A549 (cell line): ENCODE results near the gene KDM4B. TPM values are rescaled to one million over a fixed set of nuclear protein-coding genes. Genes with fewer than 3 reads are reported as not detected.

Experiments
- ATAC-seq, 2 experiments: fragments of 200-7000 bp in 1 of 2; fragments of >200 bp in 1 of 2; cut with Nextera tagmentation in 1 of 2; cut with Tn5 transposase in 1 of 2; 3 replicates each; pipeline versions ENCODE4 v1.8.0 to v1.9.1; 2018 to 2020; ENCODE audit warnings: mild to moderate bottlenecking in 1 of 2, moderate library complexity in 1 of 2
- CTCF ChIA-PET: fragments of 300-600 bp; sonication (Branson Sonifier 250); formaldehyde crosslinking; extraction: SDS; loops from one replicate; lab custom pipeline; 2021; ENCODE audit warnings: antibody characterized with exemption, inconsistent platforms; lab: Yijun Ruan, JAX
- POLR2A ChIA-PET: fragments of 350-600 bp; formaldehyde crosslinking; extraction: SDS; loops from one replicate; lab custom pipeline; 2021; ENCODE audit warnings: antibody characterized with exemption, inconsistent platforms; lab: Yijun Ruan, JAX
- DNase-seq, 2 experiments: peaks; one replicate each; pipeline versions ENCODE4 v3.0.0 to v3.0.0-alpha.2; 2011 to 2016; ENCODE audit warnings: low read depth in 1 of 2, low spot score in 1 of 2
- FAIRE-seq: peaks from 2 replicates; lab custom pipeline; 2011; peaks lifted over from hg19 to GRCh38; lab: Jason Lieb, UNC
- H3K27ac ChIP-seq, 2 experiments: fragments of >200 bp; sonication (Bioruptor Twin); formaldehyde crosslinking; 3 replicates each; pipeline ENCODE4 v1.5.1; 2016 to 2017
- H3K4me1 ChIP-seq: fragments of >200 bp; sonication (Bioruptor Twin); formaldehyde crosslinking; 3 replicates; pipeline ENCODE4 v1.6.1; 2016
- H3K4me2 ChIP-seq: fragments of >200 bp; sonication (Bioruptor Twin); formaldehyde crosslinking; 3 replicates; pipeline ENCODE4 v1.6.1; 2016
- H3K4me3 ChIP-seq: fragments of >200 bp; sonication (Bioruptor Twin); formaldehyde crosslinking; 3 replicates; pipeline ENCODE4 v1.5.1; 2016
- H3K9me3 ChIP-seq: fragments of >200 bp; sonication (Bioruptor Twin); formaldehyde crosslinking; 3 replicates; pipeline ENCODE4 v1.6.1; 2016
- CBX2 ChIP-seq: fragments of 200-600 bp; sonication (generic); IDR thresholded peaks from 2 replicates; pipeline ENCODE4 v1.6.1; 2016; ENCODE audit warnings: low read depth, mild to moderate bottlenecking, borderline replicate concordance
- CBX8 ChIP-seq: fragments of 200-600 bp; sonication (generic); IDR thresholded peaks from 2 replicates; pipeline ENCODE4 v1.6.1; 2016
- CEBPB ChIP-seq, 2 experiments: fragments of >200 bp in 1 of 2; sonication (Bioruptor Twin) in 1 of 2; formaldehyde crosslinking in 1 of 2; IDR thresholded peaks; 2 replicates each; pipeline ENCODE4 v1.6.1; 2012 to 2016
- CHD2 ChIP-seq: fragments of 150-350 bp; IDR thresholded peaks from 2 replicates; pipeline ENCODE4 v1.6.1; 2014; ENCODE audit warnings: low read length; ENCODE audit not compliant: partially characterized antibody
- CHD4 ChIP-seq: fragments of 200-600 bp; sonication (generic); IDR thresholded peaks from 2 replicates; pipeline ENCODE4 v1.6.1; 2016; ENCODE audit warnings: antibody characterized with exemption, mild to moderate bottlenecking, borderline replicate concordance
- EHMT2 ChIP-seq: fragments of 200-600 bp; sonication (generic); IDR thresholded peaks from 2 replicates; pipeline ENCODE4 v1.6.1; 2016; ENCODE audit warnings: antibody characterized with exemption, low read depth, mild to moderate bottlenecking, moderate library complexity
- FOXS1 ChIP-seq: fragments of 250-450 bp; sonication (Bioruptor Pico); IDR thresholded peaks from 2 replicates; pipeline ENCODE4 v1.5.0; 2020; ENCODE audit warnings: mild to moderate bottlenecking, moderate library complexity
- GATA3 ChIP-seq: IDR thresholded peaks from 2 replicates; pipeline ENCODE4 v1.6.1; 2012; ENCODE audit warnings: borderline replicate concordance
- HES2 ChIP-seq: fragments of >200 bp; sonication (Bioruptor Twin); formaldehyde crosslinking; IDR thresholded peaks from 2 replicates; pipeline ENCODE4 v1.6.1; 2016
- HMGXB4 ChIP-seq: fragments of 250-450 bp; sonication (Bioruptor Pico); IDR thresholded peaks from 2 replicates; pipeline ENCODE4 v1.5.0; 2021; ENCODE audit warnings: mild to moderate bottlenecking, moderate library complexity, borderline replicate concordance
- HOXB13 ChIP-seq: fragments of 250-450 bp; sonication (Bioruptor Pico); IDR thresholded peaks from 2 replicates; pipeline ENCODE4 v1.5.0; 2020; ENCODE audit warnings: low read depth, mild to moderate bottlenecking, moderate library complexity
- JUN ChIP-seq, 2 experiments: fragments of >200 bp; sonication (Bioruptor Twin); formaldehyde crosslinking; IDR thresholded peaks; 2 replicates in 1 of 2; 3 replicates in 1 of 2; pipeline ENCODE4 v1.6.1; 2016 to 2017
- JUNB ChIP-seq: fragments of >200 bp; sonication (Bioruptor Twin); formaldehyde crosslinking; IDR thresholded peaks from 2 replicates; pipeline ENCODE4 v1.6.1; 2016
- NR3C1 ChIP-seq: fragments of >200 bp; sonication (Bioruptor Twin); formaldehyde crosslinking; IDR thresholded peaks from 3 replicates; pipeline ENCODE4 v1.6.1; 2017
- POLR2A ChIP-seq: IDR thresholded peaks from 2 replicates; pipeline ENCODE4 v1.6.1; 2012; ENCODE audit warnings: mild to moderate bottlenecking, low read length
- POLR2AphosphoS2 ChIP-seq: conservative IDR thresholded peaks from 2 replicates; pipeline ENCODE4 v1.6.1; 2012; ENCODE audit warnings: low read length, improper control_type of control experiment, inconsistent platforms
- RARB ChIP-seq: fragments of 250-450 bp; sonication (Bioruptor Pico); IDR thresholded peaks from 2 replicates; pipeline ENCODE4 v1.8.0; 2021; ENCODE audit warnings: mild to moderate bottlenecking, moderate library complexity
- RCOR1 ChIP-seq: fragments of 150-350 bp; IDR thresholded peaks from 2 replicates; pipeline ENCODE4 v1.6.1; 2014; ENCODE audit warnings: antibody characterized with exemption, low read length, low read depth
- RFX5 ChIP-seq: fragments of 450-650 bp; IDR thresholded peaks from 2 replicates; pipeline ENCODE4 v1.7.1; 2014; ENCODE audit warnings: antibody characterized with exemption, mild to moderate bottlenecking, moderate library complexity
- RNF2 ChIP-seq: fragments of 200-600 bp; sonication (generic); IDR thresholded peaks from 2 replicates; pipeline ENCODE4 v1.6.1; 2016; ENCODE audit warnings: low read depth, mild to moderate bottlenecking, antibody characterized with exemption, moderate library complexity, borderline replicate concordance
- TFCP2L1 ChIP-seq: fragments of 250-450 bp; sonication (Bioruptor Pico); IDR thresholded peaks from 2 replicates; pipeline ENCODE4 v1.5.0; 2021; ENCODE audit warnings: mild to moderate bottlenecking
- TP53 ChIP-seq: fragments of 250-450 bp; sonication (Bioruptor Pico); IDR thresholded peaks from 2 replicates; pipeline ENCODE4 v1.5.0; 2021; ENCODE audit warnings: mild to moderate bottlenecking, moderate library complexity
- ZC3H11A ChIP-seq: fragments of 450-650 bp; IDR thresholded peaks from 2 replicates; pipeline ENCODE4 v1.6.1; 2014; ENCODE audit warnings: antibody characterized with exemption, mild to moderate bottlenecking
- whole genome bisulfite sequencing: methylation state at CpG from one replicate; pipeline ENCODE4 v1.1.6; 2017; ENCODE audit errors: missing lambda C conversion rate; 5-methylcytosine and 5-hydroxymethylcytosine counted together
- polyA plus RNA-seq, 4 experiments: library from polyadenylated mRNA; depleted of rRNA in 3 of 4; stranded (reverse); fragments of >200 nt; fragmentation: RNase III in 1 of 4; extraction: RNeasy Plus Mini Kit Qiagen cat#74134 plus additional on column Dnase treatment in 1 of 4; gene quantifications; 2 replicates in 3 of 4; 3 replicates in 1 of 4; pipeline ENCODE4 v1.2.3, GENCODE V29; 2011 to 2017
- TF ChIP-seq, protein P1 (sequence below): fragments of 200-600 bp; sonication (generic); IDR thresholded peaks from 2 replicates; pipeline ENCODE4 v1.6.1; 2016; ENCODE audit warnings: antibody characterized with exemption, mild to moderate bottlenecking, moderate library complexity

KDM4B gene
- polyA plus RNA-seq, 2 of the 4 experiments (the other 2 are of a cell fraction): 3.0 to 4.6 TPM

- TF ChIP-seq HOXB13 (CRISPR knock-in tag): no peak
These were observed 170.8 kb downstream of the KDM4B start (continued) for GRCh38 chr19:5139583-5140325.

GRCh38 chr19:5141129-5141849 lies 172.4 kb downstream of the KDM4B start:
- Histone ChIP-seq H3K27ac (no peak overlapping the region), H3K4me3 (no peak overlapping the region), H3K4me1 (no peaks in the 10 kb centered on the region), H3K4me2 (no peak overlapping the region), H3K9me3 (no peaks in the 10 kb centered on the region)
- no peak for TF ChIP-seq GATA3
- TF ChIP-seq CBX8: no peak
- TF ChIP-seq POLR2AphosphoS2: no peak
- no peak for TF ChIP-seq HMGXB4 (CRISPR knock-in tag)
- TF ChIP-seq CEBPB (IDR thresholded peaks at IDR 0.05): no peak
- no peak for TF ChIP-seq CBX2
- no peak for TF ChIP-seq JUN (IDR thresholded peaks at IDR 0.05)
- no peak for TF ChIP-seq POLR2A
- no peak for TF ChIP-seq TP53 (CRISPR knock-in tag)
- no peak for TF ChIP-seq RARB (CRISPR knock-in tag)
- no peak for TF ChIP-seq HES2
- no peak for TF ChIP-seq RFX5
- no peak for TF ChIP-seq CHD4
- TF ChIP-seq TFCP2L1 (CRISPR knock-in tag): no peak
- no peak for TF ChIP-seq EHMT2
- TF ChIP-seq ZC3H11A: no peak
- no peak for FAIRE-seq
- POLR2A ChIA-PET: no interaction called here
- CTCF ChIA-PET: interaction anchor here (0.9 kb wide), 1 partner anchor 48 kb away, joined by 3 read pairs; no protein-coding TSS in a partner anchor
- WGBS: 93% methylated on average over 21 of the region's 37 CpGs
- ATAC-seq: no peak
- no peak for DNase-seq

DNA sequence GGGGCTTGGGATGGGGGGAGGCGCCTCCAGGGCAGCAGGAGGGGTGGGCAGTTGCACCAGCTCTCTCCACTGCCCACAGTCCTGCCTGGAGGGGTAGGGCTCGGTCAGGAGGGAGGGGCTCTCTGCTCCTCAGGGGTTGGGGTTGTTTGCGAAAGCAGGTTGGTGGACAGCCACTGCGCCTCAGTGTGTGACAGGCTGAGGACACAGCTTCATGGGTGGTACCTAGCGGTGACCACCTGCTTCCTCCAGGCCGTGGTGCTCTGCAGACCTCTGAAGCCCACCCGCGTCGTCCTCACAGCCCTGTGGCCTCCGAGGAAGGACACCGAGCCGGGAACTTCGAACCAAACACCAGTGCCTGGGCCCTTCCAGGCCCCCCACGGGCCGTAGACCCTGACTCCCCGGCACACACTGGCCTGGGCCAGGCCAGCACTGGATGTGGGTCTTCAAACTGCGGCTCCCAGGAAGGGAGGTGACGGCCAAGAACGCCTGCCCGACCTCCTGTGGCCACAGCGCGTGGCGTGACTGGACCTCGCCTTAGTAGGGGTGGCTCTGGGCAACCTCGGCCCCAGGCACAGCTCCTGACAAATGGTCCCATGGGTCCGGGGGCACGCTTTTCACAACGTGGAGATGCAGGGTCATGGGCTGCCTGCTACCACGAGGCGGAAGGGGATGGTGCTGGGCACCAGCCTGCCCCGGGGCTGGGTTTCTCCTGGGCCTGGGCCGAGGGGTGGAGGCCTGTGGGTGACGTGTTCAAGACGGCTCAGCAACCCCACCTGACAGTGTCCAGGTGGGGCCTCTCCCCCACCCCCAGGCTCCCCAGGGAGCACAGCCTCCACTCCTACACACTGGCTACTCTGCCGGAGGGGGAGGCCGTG lies 173.2 kb downstream of the KDM4B start:
- TF ChIP-seq CHD2: no peak
- WGBS: 81% methylated on average over 18 of the region's 36 CpGs
- Histone ChIP-seq H3K9me3 (no peaks in the 10 kb centered on the region), H3K4me2 (no peak overlapping the region), H3K27ac (no peak overlapping the region), H3K4me3 (no peak overlapping the region), H3K4me1 (no peaks in the 10 kb centered on the region)
- ATAC-seq: no peak
- no peak for FAIRE-seq
- ChIA-PET POLR2A (no interaction called here), CTCF (interaction anchor here (0.9 kb wide), 1 partner anchor 47 kb away, joined by 3 read pairs; no protein-coding TSS in a partner anchor)
- no peak for DNase-seq

GRCh38 chr19:5142725-5143097 lies 173.8 kb downstream of the KDM4B start:
- DNase-seq (no peak), ATAC-seq (no peak), FAIRE-seq (no peak)
- POLR2A ChIA-PET: no interaction called here
- Histone ChIP-seq H3K4me3 (no peak overlapping the region), H3K27ac (no peak overlapping the region), H3K4me1 (no peaks in the 10 kb centered on the region), H3K4me2 (no peak overlapping the region), H3K9me3 (no peaks in the 10 kb centered on the region)
- WGBS: 86% methylated on average over 12 of the region's 22 CpGs
- CTCF ChIA-PET: no interaction called here
- TF ChIP-seq, protein P1, sequence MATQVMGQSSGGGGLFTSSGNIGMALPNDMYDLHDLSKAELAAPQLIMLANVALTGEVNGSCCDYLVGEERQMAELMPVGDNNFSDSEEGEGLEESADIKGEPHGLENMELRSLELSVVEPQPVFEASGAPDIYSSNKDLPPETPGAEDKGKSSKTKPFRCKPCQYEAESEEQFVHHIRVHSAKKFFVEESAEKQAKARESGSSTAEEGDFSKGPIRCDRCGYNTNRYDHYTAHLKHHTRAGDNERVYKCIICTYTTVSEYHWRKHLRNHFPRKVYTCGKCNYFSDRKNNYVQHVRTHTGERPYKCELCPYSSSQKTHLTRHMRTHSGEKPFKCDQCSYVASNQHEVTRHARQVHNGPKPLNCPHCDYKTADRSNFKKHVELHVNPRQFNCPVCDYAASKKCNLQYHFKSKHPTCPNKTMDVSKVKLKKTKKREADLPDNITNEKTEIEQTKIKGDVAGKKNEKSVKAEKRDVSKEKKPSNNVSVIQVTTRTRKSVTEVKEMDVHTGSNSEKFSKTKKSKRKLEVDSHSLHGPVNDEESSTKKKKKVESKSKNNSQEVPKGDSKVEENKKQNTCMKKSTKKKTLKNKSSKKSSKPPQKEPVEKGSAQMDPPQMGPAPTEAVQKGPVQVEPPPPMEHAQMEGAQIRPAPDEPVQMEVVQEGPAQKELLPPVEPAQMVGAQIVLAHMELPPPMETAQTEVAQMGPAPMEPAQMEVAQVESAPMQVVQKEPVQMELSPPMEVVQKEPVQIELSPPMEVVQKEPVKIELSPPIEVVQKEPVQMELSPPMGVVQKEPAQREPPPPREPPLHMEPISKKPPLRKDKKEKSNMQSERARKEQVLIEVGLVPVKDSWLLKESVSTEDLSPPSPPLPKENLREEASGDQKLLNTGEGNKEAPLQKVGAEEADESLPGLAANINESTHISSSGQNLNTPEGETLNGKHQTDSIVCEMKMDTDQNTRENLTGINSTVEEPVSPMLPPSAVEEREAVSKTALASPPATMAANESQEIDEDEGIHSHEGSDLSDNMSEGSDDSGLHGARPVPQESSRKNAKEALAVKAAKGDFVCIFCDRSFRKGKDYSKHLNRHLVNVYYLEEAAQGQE: no peak
- TF ChIP-seq RCOR1 (no peak), HES2 (no peak), ZC3H11A (no peak), RNF2 (no peak), JUNB (no peak), NR3C1 (no peak), FOXS1 (no peak)
